Right lobe of liver (tissue), 4 donors: ENCODE results near the gene CIC.

ENCODE experiments used
- CTCF ChIP-seq, 4 donors: fragments of 200-600 bp in 3 of 4; fragments of 450-650 bp in 1 of 4; IDR thresholded peaks; one replicate each; pipeline versions ENCODE4 v1.5.1 to v1.8.0; 2016 to 2022; ENCODE audit warnings: antibody characterized with exemption in 4 of 4, mild to moderate bottlenecking in 2 of 4
- POLR2A ChIP-seq: fragments of 450-650 bp; IDR thresholded peaks from one replicate; pipeline ENCODE4 v1.6.1; 2017; ENCODE audit warnings: antibody characterized with exemption, mild to moderate bottlenecking
- donor health status: DM: no; HTN: no; CAD: no.
- donor health status: DM: no; HTN: no; CAD: no.
- donor health status: DM: no; HTN: yes; CAD: no.

- peak in 1 of 4 donors; percentile 8 for TF ChIP-seq CTCF (IDR thresholded peaks at IDR 0.05)
- TF ChIP-seq POLR2A = no peak
Observed at GRCh38 chr19:42254089-42254849, 14.8 kb upstream of the CIC start.
